GM13977 (cell line): Measurements from ENCODE around the gene GOLGA6A.

Experiments used
- DNase-seq: peaks from one replicate; pipeline ENCODE4 v3.0.0; 2012; ENCODE audit warnings: low spot score
- in situ Hi-C: fragments of 300-500 bp; cut with MboI; formaldehyde crosslinking; loops from one replicate; pipeline ENCODE4 v1.12.0; 2022; ENCODE audit warnings: low sequenced_read_pairs, low pct_unique_long_range_greater_than_20kb, mixed read lengths, inconsistent platforms; ENCODE audit not compliant: unreplicated experiment
- TF ChIP-seq, protein P1 (sequence below): IDR thresholded peaks from 2 replicates; pipeline ENCODE4 v1.5.1; 2012; ENCODE audit warnings: mild to moderate bottlenecking, control low read depth; ENCODE audit not compliant: insufficient read depth; ENCODE audit errors: extremely low read depth, missing control alignments

Gene GOLGA6A

DNA sequence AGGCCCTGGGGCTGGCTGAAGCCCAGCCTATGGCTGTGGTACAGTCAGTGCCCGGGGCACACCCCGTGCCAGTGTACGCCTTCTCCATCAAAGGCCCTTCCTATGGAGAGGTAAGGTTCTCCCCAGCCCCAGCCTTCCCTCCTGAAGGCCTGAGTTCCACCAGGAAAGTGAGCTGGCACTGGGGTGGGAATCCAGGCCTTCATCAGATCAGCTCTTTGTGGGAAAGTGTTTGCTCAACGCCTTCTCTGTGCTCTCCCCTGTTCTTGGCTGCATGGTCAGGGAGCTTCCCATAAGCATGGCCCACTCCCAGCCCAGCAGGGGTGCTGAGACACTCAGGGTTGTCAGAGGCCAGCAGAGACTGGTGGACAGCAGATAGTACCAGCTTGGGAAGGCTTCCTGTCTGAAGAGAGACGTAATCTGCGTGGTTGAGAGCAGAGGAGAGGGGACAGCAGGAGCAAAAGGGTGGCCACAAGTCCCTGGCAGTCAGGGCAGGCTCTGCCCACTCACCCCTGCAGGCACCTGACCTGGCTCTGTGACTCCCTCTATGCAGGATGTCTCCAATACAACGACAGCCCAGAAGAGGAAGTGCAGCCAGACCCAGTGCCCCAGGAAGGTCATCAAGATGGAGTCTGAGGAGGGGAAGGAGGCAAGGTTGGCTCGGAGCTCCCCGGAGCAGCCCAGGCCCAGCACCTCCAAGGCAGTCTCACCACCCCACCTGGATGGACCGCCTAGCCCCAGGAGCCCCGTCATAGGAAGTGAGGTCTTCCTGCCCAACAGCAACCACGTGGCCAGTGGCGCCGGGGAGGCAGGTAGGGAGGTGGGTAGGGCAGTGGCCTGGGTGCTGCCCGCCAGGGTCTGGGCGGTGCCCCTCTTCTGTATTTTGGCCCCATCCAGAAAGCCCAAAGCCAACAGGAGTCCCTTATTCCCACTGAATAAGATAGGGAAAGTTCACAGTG is 49.5 kb downstream of the GOLGA6A start:
- in situ Hi-C loops: no loop called here
- no peak for DNase-seq
- TF ChIP-seq, protein P1, sequence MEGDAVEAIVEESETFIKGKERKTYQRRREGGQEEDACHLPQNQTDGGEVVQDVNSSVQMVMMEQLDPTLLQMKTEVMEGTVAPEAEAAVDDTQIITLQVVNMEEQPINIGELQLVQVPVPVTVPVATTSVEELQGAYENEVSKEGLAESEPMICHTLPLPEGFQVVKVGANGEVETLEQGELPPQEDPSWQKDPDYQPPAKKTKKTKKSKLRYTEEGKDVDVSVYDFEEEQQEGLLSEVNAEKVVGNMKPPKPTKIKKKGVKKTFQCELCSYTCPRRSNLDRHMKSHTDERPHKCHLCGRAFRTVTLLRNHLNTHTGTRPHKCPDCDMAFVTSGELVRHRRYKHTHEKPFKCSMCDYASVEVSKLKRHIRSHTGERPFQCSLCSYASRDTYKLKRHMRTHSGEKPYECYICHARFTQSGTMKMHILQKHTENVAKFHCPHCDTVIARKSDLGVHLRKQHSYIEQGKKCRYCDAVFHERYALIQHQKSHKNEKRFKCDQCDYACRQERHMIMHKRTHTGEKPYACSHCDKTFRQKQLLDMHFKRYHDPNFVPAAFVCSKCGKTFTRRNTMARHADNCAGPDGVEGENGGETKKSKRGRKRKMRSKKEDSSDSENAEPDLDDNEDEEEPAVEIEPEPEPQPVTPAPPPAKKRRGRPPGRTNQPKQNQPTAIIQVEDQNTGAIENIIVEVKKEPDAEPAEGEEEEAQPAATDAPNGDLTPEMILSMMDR: no peak

DNA sequence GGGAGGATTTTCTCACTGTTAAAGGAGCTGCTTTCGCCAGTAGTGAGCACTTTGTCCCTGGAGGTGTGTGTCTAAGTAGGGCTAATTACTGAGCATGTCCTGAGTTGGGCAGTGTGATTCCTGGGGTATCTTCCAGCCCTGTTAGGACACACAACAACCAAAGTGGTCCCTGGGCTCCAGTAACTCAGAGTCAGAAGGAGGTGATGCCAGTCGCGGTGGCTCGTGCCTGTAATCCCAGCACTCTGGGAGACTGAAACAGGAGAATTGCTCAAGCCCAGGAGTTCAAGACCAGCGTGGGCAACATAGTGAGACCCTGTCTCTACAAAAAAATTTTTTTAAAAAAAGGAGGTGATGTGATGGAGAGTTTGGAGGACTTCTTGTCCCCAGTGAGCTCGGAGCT is 50.3 kb downstream of the GOLGA6A start:
- DNase-seq: no peak
- in situ Hi-C loops: no loop called here
- TF ChIP-seq, protein P1: no peak

DNA sequence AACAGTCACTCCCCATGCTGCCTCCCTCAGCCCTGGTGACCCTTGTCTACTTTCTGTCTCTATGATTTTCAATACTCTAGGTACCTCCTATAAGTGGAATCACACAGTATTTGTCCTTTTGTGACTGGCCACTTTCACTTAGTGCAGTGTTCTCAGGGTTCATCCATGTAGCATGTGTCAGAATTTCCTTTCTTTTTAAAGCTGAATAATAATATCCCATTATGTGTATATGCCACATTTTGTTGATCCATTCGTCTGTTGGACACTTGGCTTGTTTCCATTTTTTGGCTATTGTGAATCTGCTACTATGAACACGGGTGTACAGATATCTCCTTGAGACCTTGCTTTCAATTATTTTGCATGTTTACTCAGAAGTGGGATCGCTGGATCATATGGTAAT is 53.7 kb downstream of the GOLGA6A start:
- in situ Hi-C loops: no loop called here
- TF ChIP-seq, protein P1: no peak
- no peak for DNase-seq

DNA sequence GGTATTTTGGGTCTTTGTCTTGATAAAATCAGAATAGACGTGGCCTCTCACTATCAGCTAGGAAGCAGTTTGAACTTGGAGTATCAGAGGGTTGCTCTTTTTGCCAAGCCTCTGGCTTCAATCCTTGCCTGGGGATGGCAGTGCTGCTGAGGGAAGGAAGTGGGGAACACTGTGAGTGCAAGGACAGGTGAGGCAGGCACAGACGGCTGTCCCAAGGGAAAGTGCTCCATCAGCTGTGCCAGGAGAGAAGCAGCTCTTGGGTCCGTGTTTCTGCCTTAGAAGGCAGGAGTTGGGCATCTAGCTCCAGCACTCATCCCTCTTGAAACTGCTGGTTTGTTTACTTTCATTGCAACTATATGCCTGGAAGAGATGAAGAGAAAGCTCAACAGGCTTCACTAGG is 54.7 kb downstream of the GOLGA6A start:
- in situ Hi-C loops: no loop called here
- DNase-seq: no peak
- TF ChIP-seq, protein P1: no peak

DNA sequence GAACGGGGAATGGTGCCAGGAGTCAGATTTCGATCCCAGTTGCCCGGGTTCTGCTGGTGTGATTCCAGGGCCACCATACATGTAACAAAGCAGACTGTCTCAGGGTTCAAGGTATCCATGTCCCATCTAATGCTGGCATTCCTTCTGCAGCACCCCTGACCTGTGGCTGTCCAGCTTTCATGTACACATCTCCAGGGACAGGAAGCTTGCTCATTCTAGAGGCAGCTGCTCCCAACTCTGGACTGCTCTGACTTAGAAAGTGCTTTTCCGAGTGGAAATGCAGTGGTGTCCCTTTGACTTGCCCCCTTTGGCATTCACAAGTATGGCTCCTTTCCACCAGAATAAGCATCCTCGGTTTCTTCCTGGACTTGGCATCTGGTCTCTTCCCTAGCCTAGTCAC is 56.9 kb downstream of the GOLGA6A start:
- TF ChIP-seq, protein P1: no peak
- in situ Hi-C loops: no loop called here
- no peak for DNase-seq

DNA sequence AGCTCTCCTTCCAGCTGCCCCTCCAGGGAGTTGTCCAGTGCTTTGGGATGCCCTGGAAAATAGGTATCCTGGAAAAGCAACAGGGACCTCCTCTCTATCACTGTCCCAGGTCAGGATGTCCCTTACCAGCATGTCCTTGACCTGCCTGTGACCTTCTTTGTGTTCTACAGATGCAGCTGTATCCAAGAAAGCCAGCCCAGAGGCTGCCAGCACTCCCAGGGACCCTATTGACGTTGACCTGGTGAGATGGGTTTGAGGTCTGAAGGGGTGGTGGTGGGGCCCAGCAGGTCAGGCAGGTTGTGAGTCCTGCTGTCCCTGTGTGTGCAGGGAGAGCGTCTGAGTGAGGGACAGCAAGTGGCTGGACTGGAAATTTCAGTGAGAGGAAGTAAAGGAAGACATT is 57.7 kb downstream of the GOLGA6A start:
- DNase-seq: no peak
- in situ Hi-C loops: no loop called here
- TF ChIP-seq, protein P1: no peak
